ENCODE data around the gene SCN5A. TPM values are rescaled to one million over a fixed set of nuclear protein-coding genes. Genes with fewer than 3 reads are reported as not detected.

Gene SCN5A
- total and polyA plus RNA-seq, 2 of the 8 experiments (the other 6 are each of a cell fraction or from before 2014, with no cell fraction given): 4.8 to 11.4 TPM

- TF ChIP-seq CHD7 (IDR thresholded peaks at IDR 0.05; ENCODE audit: insufficient replicate concordance, low read length) (no peak), SRF (IDR thresholded peaks at IDR 0.05; ENCODE audit: low read depth, low read length) (no peak)
Observed at GRCh38 chr3:38555149-38555840, 94.2 kb downstream of the SCN5A start (continued).
